CD14-positive monocyte (primary cell): ENCODE results near the gene CACTIN. TPM values are rescaled to one million over a fixed set of nuclear protein-coding genes. Genes with fewer than 3 reads are reported as not detected.

Experiments
- DNase-seq, 3 donors: peaks; one replicate each; pipeline ENCODE4 v3.0.0-alpha.2; 2011 to 2022
- H2AFZ ChIP-seq: 2 replicates; pipeline ENCODE4 v1.6.0; 2012; ENCODE audit warnings: mild to moderate bottlenecking, low read depth, low read length, inconsistent platforms; ENCODE audit not compliant: insufficient read depth, poor library complexity, severe bottlenecking
- H3K27ac ChIP-seq, 2 donors: 1 replicate in 1 of 2; 2 replicates in 1 of 2; pipeline ENCODE4 v1.5.1; 2012 to 2013; ENCODE audit warnings: low read length in 2 of 2, control low read depth in 1 of 2, inconsistent platforms in 1 of 2, low read depth in 1 of 2, mild to moderate bottlenecking in 1 of 2
- H3K27me3 ChIP-seq, 2 donors: one replicate each; pipeline versions ENCODE4 v1.6.0 to v1.6.1; 2011 to 2013; ENCODE audit warnings: low read length in 2 of 2; ENCODE audit not compliant: control insufficient read depth in 2 of 2, insufficient read depth in 2 of 2
- H3K36me3 ChIP-seq, 2 donors: replicated peaks in 1 of 2; 1 replicate in 1 of 2; 2 replicates in 1 of 2; pipeline versions ENCODE4 v1.5.1 to v1.6.1; 2012 to 2013; ENCODE audit warnings: low read length in 2 of 2, control low read depth in 1 of 2, inconsistent platforms in 1 of 2, mild to moderate bottlenecking in 1 of 2; ENCODE audit not compliant: insufficient read depth in 2 of 2, control insufficient read depth in 1 of 2
- H3K4me1 ChIP-seq, 2 donors: 1 replicate in 1 of 2; 2 replicates in 1 of 2; pipeline versions ENCODE4 v1.5.1 to v1.6.1; 2012 to 2013; ENCODE audit warnings: low read length in 2 of 2, control low read depth in 1 of 2, inconsistent platforms in 1 of 2, mild to moderate bottlenecking in 1 of 2, moderate library complexity in 1 of 2; ENCODE audit not compliant: insufficient read depth in 2 of 2, control insufficient read depth in 1 of 2
- H3K4me2 ChIP-seq: replicated peaks from 2 replicates; pipeline ENCODE3; 2012; ENCODE audit warnings: low read length, moderate library complexity, mild to moderate bottlenecking; ENCODE audit not compliant: poor library complexity, severe bottlenecking; ENCODE audit errors: extremely low read depth
- H3K4me3 ChIP-seq, 3 experiments: fragments of 200-600 bp in 1 of 3; sonication (generic) in 1 of 3; replicated peaks in 1 of 3; 1 replicate in 2 of 3; 2 replicates in 1 of 3; pipeline ENCODE4 v1.5.1; 2011 to 2013; ENCODE audit warnings: low read length in 3 of 3, mild to moderate bottlenecking in 3 of 3, control low read depth in 2 of 3, low read depth in 2 of 3, inconsistent platforms in 1 of 3, moderate library complexity in 1 of 3
- H3K79me2 ChIP-seq: 2 replicates; pipeline ENCODE4 v1.6.0; 2012; ENCODE audit warnings: mild to moderate bottlenecking, control low read depth, inconsistent platforms, low read length, moderate library complexity; ENCODE audit not compliant: insufficient read depth
- H3K9ac ChIP-seq: 2 replicates; pipeline ENCODE4 v1.6.0; 2017; ENCODE audit warnings: low read length, mild to moderate bottlenecking; ENCODE audit not compliant: insufficient read depth, poor library complexity, severe bottlenecking
- H3K9me3 ChIP-seq, 2 donors: replicated peaks in 1 of 2; 1 replicate in 1 of 2; 2 replicates in 1 of 2; pipeline versions ENCODE4 v1.5.1 to v1.6.1; 2012 to 2013; ENCODE audit warnings: low read length in 2 of 2, control low read depth in 1 of 2; ENCODE audit not compliant: control insufficient read depth in 1 of 2, insufficient read depth in 1 of 2
- H4K20me1 ChIP-seq: 2 replicates; pipeline ENCODE4 v1.6.0; 2012; ENCODE audit warnings: mild to moderate bottlenecking, low read length, control low read depth, moderate library complexity; ENCODE audit not compliant: insufficient read depth
- H3K27ac Mint-ChIP-seq, 7 donors: one replicate each; pipeline ENCODE4 v1.8.0; 2020; ENCODE audit warnings: mild to moderate bottlenecking in 7 of 7, mixed read lengths in 7 of 7, moderate library complexity in 6 of 7, inconsistent platforms in 2 of 7
- H3K27me3 Mint-ChIP-seq, 3 donors: one replicate each; pipeline ENCODE4 v1.8.0; 2021 to 2022; ENCODE audit warnings: low read depth in 3 of 3, mild to moderate bottlenecking in 3 of 3, mixed read lengths in 3 of 3, moderate library complexity in 3 of 3, inconsistent platforms in 1 of 3
- H3K36me3 Mint-ChIP-seq, 2 donors: one replicate each; pipeline ENCODE4 v1.8.0; 2020; ENCODE audit warnings: mixed read lengths in 2 of 2, inconsistent platforms in 1 of 2, mild to moderate bottlenecking in 1 of 2
- H3K4me1 Mint-ChIP-seq: one replicate; pipeline ENCODE4 v1.8.0; 2020; ENCODE audit warnings: mild to moderate bottlenecking, mixed read lengths
- H3K4me3 Mint-ChIP-seq, 2 donors: one replicate each; pipeline ENCODE4 v1.8.0; 2020; ENCODE audit warnings: mild to moderate bottlenecking in 2 of 2, mixed read lengths in 2 of 2, moderate library complexity in 1 of 2
- H3K9me3 Mint-ChIP-seq, 7 donors: one replicate each; pipeline ENCODE4 v1.8.0; 2020 to 2022; ENCODE audit warnings: mixed read lengths in 7 of 7, mild to moderate bottlenecking in 6 of 7, moderate library complexity in 6 of 7, inconsistent platforms in 2 of 7
- WGBS: methylation state at CpG from one replicate; pipeline ENCODE4 v1.1.5; 2013; ENCODE audit warnings: missing lambda C conversion rate; ENCODE audit not compliant: insufficient coverage; 5-methylcytosine and 5-hydroxymethylcytosine counted together
- intact Hi-C, 2 donors: fragments of 100-400 bp; cut with micrococcal nuclease; formaldehyde crosslinking; loops; one replicate each; pipeline versions ENCODE4 v1.15.0 to v1.15.1; 2023
- polyA plus RNA-seq, 3 donors: library from polyadenylated mRNA; depleted of rRNA in 1 of 3; unstranded in 2 of 3; stranded (reverse) in 1 of 3; fragments of 300-500 nt in 2 of 3; fragments of >200 nt in 1 of 3; fragmentation: Illumina TruSeq in 2 of 3; gene quantifications; 1 replicate in 2 of 3; 2 replicates in 1 of 3; pipeline ENCODE4 v1.2.3, GENCODE V29; 2012 to 2021
- TF ChIP-seq, protein P1 (sequence below): fragments of 200-600 bp; IDR thresholded peaks from one replicate; pipeline ENCODE4 v1.8.0; 2022; ENCODE audit warnings: antibody characterized with exemption, mild to moderate bottlenecking

Gene CACTIN
- polyA plus RNA-seq, 3 donors = 2.5 to 19.4 (median 3.0) TPM

- no peak overlapping the region for H3K9ac ChIP-seq
- H3K4me1 ChIP-seq = peaks cover 22 to 28% of the 10 kb centered on the region in 2 donors
- intact Hi-C loops = no loop called here
- H3K4me3 ChIP-seq = no peak overlapping the region
- no peak overlapping the region for H3K27ac ChIP-seq
- peak overlapping the region; percentile 16 for H2AFZ ChIP-seq
- peak overlapping the region; percentile 65 for H3K4me2 ChIP-seq
- TF ChIP-seq, protein P1, sequence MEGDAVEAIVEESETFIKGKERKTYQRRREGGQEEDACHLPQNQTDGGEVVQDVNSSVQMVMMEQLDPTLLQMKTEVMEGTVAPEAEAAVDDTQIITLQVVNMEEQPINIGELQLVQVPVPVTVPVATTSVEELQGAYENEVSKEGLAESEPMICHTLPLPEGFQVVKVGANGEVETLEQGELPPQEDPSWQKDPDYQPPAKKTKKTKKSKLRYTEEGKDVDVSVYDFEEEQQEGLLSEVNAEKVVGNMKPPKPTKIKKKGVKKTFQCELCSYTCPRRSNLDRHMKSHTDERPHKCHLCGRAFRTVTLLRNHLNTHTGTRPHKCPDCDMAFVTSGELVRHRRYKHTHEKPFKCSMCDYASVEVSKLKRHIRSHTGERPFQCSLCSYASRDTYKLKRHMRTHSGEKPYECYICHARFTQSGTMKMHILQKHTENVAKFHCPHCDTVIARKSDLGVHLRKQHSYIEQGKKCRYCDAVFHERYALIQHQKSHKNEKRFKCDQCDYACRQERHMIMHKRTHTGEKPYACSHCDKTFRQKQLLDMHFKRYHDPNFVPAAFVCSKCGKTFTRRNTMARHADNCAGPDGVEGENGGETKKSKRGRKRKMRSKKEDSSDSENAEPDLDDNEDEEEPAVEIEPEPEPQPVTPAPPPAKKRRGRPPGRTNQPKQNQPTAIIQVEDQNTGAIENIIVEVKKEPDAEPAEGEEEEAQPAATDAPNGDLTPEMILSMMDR = no peak
- peaks cover 18% of the 10 kb centered on the region for H3K4me1 Mint-ChIP-seq
- peaks cover 18 to 23% of the 10 kb centered on the region in 2 donors for H3K36me3 ChIP-seq
- H3K9me3 ChIP-seq = peaks cover 0 to 5% of the 10 kb centered on the region in 2 donors
- peaks cover 11 to 38% of the 10 kb centered on the region in 2 donors for H3K27me3 ChIP-seq
- DNase-seq = no peak
- 0% methylated on average over 2 of the region's 3 CpGs for WGBS
- H3K36me3 Mint-ChIP-seq = peaks cover 18 to 24% of the 10 kb centered on the region in 2 donors
- no peaks in the 10 kb centered on the region for H3K79me2 ChIP-seq
- peak overlapping the region in 4 of 7 donors; percentile 56 to 68 (median 60) for H3K27ac Mint-ChIP-seq
- H3K27me3 Mint-ChIP-seq = peaks cover 4 to 23% (median 20%) of the 10 kb centered on the region in 3 donors
- H3K4me3 Mint-ChIP-seq = peak overlapping the region; percentile 13 to 68
- no peaks in the 10 kb centered on the region for H4K20me1 ChIP-seq
- H3K9me3 Mint-ChIP-seq = peaks cover 5 to 12% (median 8%) of the 10 kb centered on the region in 7 donors
These were observed 18.4 kb downstream of the CACTIN start for GRCh38 chr19:3608079-3608641.

- H3K9me3 Mint-ChIP-seq = peaks cover 5 to 10% (median 8%) of the 10 kb centered on the region in 7 donors
- Histone ChIP-seq H3K4me2 (peak overlapping the region; percentile 65), H3K36me3 (peaks cover 15 to 17% of the 10 kb centered on the region in 2 donors), H3K4me3 (peak overlapping the region in 1 of 3 experiments; percentile 60), H4K20me1 (no peaks in the 10 kb centered on the region), H3K9ac (peak overlapping the region; percentile 48), H3K79me2 (no peaks in the 10 kb centered on the region), H2AFZ (peak overlapping the region; percentile 74), H3K27me3 (peaks cover 11 to 38% of the 10 kb centered on the region in 2 donors), H3K27ac (no peak overlapping the region), H3K9me3 (peaks cover 0 to 5% of the 10 kb centered on the region in 2 donors), H3K4me1 (peaks cover 22 to 28% of the 10 kb centered on the region in 2 donors)
- peaks cover 18% of the 10 kb centered on the region for H3K4me1 Mint-ChIP-seq
- H3K4me3 Mint-ChIP-seq = peak overlapping the region; percentile 35 to 68
- DNase-seq = no peak
- peak overlapping the region in 3 of 7 donors; percentile 56 to 63 (median 57) for H3K27ac Mint-ChIP-seq
- TF ChIP-seq, protein P1 = no peak
- intact Hi-C loops = no loop called here
- 10% methylated on average over 13 of the region's 22 CpGs for WGBS
- peaks cover 4 to 23% (median 20%) of the 10 kb centered on the region in 3 donors for H3K27me3 Mint-ChIP-seq
- peaks cover 16 to 18% of the 10 kb centered on the region in 2 donors for H3K36me3 Mint-ChIP-seq
These were observed 19.1 kb downstream of the CACTIN start for GRCh38 chr19:3607303-3608078.
